ENCODE measurements around the gene ALKBH4.
"Not testable (repeated sequence)": the region's sequence is repeated elsewhere in the genome, so short reads cannot be mapped to it uniquely, and the experiment has no call there.

Gene ALKBH4

GRCh38 chr7:102415685-102416225 lies 48.9 kb downstream of the ALKBH4 start:
- peak in 1 of 42 donors; percentile 47 for DNase-seq
- intact Hi-C loops (cut with DNase I): no loop called here

- intact Hi-C loops (cut with DNase I): no loop called here
- no peak for DNase-seq
Observed at GRCh38 chr7:102413611-102414010, 51.1 kb downstream of the ALKBH4 start.

GRCh38 chr7:102413091-102413490 lies 51.6 kb downstream of the ALKBH4 start:
- no peak for DNase-seq
- intact Hi-C loops (cut with DNase I): no loop called here

GRCh38 chr7:102412548-102412947 lies 52.1 kb downstream of the ALKBH4 start:
- peak in 36 of 42 donors; percentile 41 to 79 (median 62) for DNase-seq
- intact Hi-C loops (cut with DNase I): no loop called here

- no peak for DNase-seq
- intact Hi-C loops (cut with DNase I): no loop called here
Observed at GRCh38 chr7:102410918-102411317, 53.7 kb downstream of the ALKBH4 start.

GRCh38 chr7:102410123-102410522 lies 54.5 kb downstream of the ALKBH4 start:
- DNase-seq: no peak
- intact Hi-C loops (cut with DNase I): no loop called here

GRCh38 chr7:102409340-102409739 lies 55.3 kb downstream of the ALKBH4 start:
- DNase-seq: no peak
- intact Hi-C loops (cut with DNase I): no loop called here

- intact Hi-C loops (cut with DNase I): not testable (repeated sequence)
Observed at GRCh38 chr7:102408530-102408929, 56.1 kb downstream of the ALKBH4 start.

GRCh38 chr7:102407910-102408309 lies 56.8 kb downstream of the ALKBH4 start:
- intact Hi-C loops (cut with DNase I): no loop called here
- DNase-seq: peak in 34 of 42 donors; percentile 33 to 86 (median 59)

More at GRCh38 chr7:102408530-102408929, 56.1 kb downstream of the ALKBH4 start:
- DNase-seq: not testable (repeated sequence)
